Loucy (cell line): ENCODE data around the gene ZNF674.

Experiments
- CTCF ChIP-seq: fragments of 200-600 bp; sonication (generic); conservative IDR thresholded peaks from 2 replicates; pipeline ENCODE4 v1.5.1; 2014; ENCODE audit warnings: mild to moderate bottlenecking, antibody characterized with exemption, low read length
- EZH2phosphoT487 ChIP-seq: fragments of 200-600 bp; IDR thresholded peaks from 2 replicates; pipeline ENCODE4 v1.6.1; 2018; ENCODE audit warnings: antibody characterized with exemption, mild to moderate bottlenecking, moderate library complexity, borderline replicate concordance

DNA sequence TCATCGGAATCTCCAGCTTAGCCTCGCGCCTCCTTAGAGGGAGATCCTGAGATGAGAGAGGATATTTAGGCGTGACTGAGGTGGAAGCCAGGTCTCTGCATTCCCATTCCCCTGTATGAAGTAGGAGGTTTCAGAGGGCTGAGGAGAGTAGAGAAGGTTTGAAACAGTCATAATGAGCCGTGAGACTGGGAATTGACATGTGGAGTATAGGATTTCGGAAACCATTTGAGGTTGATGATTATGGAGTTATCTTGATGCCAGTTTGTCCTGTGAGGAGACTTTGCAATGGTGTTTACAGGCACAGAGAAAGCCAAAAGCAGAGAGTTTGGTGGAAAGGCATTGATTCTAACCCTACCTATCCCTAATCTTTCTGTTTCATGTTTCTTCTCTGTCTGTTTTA, 30.4 kb upstream of the ZNF674 start:
- no peak for TF ChIP-seq CTCF
- no peak for TF ChIP-seq EZH2phosphoT487
